GM18907 (cell line): ENCODE measurements around the gene PALLD.
"Not testable (repeated sequence)": the region's sequence is repeated elsewhere in the genome, so short reads cannot be mapped to it uniquely, and the experiment has no call there.

Source experiments
- ATAC-seq: cut with Tn5 transposase; IDR thresholded peaks from one replicate; pipeline ENCODE4 v1.9.1; 2021; ENCODE audit warnings: mild to moderate bottlenecking, moderate library complexity; ENCODE audit not compliant: unreplicated experiment

PALLD gene

GRCh38 chr4:168923526-168924194, 426.8 kb downstream of the PALLD start:
- peak; percentile 68 for ATAC-seq

- ATAC-seq, result no peak
Observed at GRCh38 chr4:168924667-168925066, 427.8 kb downstream of the PALLD start.

DNA sequence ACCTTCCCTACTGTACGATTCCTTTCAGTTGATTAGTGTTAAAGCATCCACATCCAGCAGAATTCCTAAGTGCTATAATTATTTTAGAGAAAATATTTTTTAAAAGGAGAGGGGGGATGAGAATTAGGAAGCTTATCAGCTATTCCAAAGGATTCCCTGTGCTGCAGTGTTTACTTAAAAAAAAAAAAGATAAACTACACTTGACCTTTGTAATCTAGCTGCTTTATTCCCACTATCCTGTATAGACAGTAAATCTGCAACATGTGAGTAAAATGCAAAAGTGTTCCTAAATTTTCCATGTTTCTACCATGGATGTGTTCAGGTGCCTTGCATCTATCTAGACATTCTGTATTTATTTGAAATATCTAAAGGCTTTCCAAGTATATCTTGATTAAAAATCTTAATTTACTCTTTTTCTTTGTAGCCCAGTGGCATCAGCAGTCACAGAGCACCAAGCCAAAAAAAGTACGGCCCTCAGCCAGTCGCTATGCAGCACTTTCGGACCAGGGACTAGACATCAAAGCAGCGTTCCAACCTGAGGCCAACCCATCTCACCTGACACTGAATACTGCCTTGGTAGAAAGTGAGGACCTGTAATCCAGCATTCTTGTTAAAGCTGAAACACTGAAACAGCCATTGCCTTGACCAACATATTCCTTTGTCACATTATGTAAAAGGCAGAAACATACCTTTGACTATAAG, 429.1 kb downstream of the PALLD start:
- no peak for ATAC-seq

- no peak for ATAC-seq
Observed at GRCh38 chr4:168928346-168928745, 431.5 kb downstream of the PALLD start.

GRCh38 chr4:168928875-168929274, 432.0 kb downstream of the PALLD start:
- no peak for ATAC-seq

GRCh38 chr4:168930413-168931196, 433.8 kb downstream of the PALLD start:
- ATAC-seq, result no peak

GRCh38 chr4:168931215-168931650, 434.4 kb downstream of the PALLD start:
- ATAC-seq, result no peak

DNA sequence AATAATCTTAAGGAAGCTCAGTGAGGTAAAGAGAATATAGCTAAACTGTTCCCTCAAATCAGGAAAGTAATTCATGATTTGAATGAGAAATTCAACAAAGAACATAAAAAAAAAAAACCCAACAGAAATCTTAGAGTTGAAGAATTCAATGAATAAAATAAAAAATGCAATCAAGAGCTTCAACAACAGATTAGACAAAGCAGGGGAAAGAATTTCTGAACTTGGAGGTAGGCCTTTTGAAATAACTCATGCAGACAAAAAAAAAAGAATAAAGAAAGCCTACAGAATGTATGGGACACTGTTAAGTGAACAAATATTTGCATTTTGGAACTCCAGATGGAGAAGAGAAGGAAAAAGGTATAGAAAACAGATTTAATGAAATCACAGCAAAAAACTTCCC, 435.3 kb downstream of the PALLD start:
- ATAC-seq, result no peak

- ATAC-seq, result no peak
Observed at GRCh38 chr4:168933423-168933822, 436.6 kb downstream of the PALLD start.

GRCh38 chr4:168937473-168937872, 440.6 kb downstream of the PALLD start:
- ATAC-seq, result not testable (repeated sequence)

DNA sequence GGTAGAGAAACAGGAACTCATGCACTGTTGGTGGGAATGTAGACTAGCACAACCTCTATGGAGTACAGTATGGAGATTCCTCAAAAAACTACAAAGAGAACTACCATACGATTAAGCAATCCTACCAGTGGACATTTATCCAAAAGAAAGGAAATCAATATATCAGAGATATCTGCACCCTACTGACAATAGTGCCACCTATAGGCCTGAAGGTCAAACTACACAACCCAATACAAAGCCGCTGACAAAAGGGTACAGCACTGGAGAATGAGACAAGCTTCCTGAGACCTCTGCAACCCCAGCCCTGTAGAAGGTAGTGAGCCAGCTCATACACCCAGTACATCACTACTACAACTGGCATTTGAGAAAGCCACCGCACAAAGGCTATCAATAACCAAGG, 446.1 kb downstream of the PALLD start:
- ATAC-seq, result no peak

DNA sequence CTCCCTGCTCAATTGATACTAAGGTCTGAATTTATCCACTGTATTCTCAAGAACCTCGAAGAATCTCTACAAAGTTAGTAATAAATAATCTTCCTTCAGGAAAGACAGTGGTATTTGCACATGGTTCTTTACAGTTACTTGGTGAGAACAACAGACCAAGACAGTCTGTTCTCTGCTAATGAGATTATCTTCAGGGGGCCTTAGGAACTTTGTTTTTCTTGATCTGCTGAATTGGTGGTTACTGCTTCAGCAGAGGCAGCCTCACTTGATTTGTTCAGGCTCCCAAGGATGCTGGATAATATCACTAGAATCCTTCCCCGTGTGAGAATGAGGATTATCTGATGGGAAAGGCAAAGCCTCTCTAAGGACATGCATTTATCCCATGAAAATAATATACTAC, 448.4 kb downstream of the PALLD start:
- ATAC-seq, result no peak

DNA sequence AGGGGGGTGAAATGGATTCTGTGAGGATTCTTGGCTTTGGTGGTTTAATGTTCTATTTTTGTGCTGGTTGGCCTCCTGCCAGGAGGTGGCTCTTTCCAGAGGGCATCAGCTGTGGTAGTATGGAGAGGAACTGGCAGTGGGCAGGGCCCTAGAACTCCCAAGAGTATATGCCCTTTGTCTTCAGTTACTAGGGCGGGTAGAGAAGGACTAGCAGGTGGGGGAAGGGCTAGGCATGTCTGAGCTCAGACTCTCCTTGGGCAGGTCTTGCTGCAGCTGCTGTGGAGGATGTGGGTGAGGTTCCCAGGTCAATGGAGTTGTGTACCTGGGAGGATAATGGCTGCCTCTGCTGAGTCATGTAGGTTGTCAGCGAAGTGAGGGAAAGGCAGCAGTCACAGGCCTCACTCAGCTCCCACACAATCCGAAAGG, 456.0 kb downstream of the PALLD start:
- not testable (repeated sequence) for ATAC-seq

DNA sequence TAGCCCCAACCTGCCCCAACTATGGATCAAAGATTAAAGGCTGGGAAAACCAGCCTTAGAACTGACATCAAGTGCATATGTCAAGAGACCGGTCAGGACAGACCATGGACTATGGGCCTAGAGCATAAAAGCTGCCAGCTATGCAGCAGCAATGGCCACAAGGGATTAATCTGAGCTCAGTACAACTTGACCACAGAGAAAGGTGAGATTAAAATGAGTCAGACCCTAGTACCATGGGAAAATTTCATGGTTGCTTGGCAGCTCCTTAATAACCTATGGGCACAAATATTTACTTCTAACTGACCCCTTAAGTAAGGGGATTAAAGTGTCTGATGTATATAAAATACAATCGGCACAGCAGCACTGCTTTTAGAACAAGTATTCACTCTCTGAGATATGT, 458.8 kb downstream of the PALLD start:
- no peak for ATAC-seq

- no peak for ATAC-seq
Observed at GRCh38 chr4:168960716-168961115, 463.9 kb downstream of the PALLD start.

DNA sequence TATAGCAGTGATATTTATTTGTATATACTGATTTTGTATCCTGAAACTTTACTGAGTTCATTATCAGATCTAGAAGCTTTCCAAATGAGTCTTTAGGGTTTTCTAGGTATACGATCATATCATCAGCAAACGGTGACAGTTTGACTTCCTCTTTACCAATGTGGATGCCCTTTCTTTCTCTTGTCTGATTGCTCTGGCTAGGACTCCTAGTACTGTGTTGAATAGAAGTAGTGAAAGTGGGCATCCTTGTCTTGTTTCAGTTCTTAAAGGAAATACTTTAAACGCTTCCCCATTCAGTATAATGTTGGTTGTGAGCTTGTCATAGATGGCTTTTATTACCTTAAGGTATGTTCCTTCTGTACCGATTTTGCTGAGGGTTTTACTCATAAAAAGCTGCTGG, 475.7 kb downstream of the PALLD start:
- no peak for ATAC-seq
